ENCODE measurements around the gene DLGAP1.

DLGAP1 gene

DNA sequence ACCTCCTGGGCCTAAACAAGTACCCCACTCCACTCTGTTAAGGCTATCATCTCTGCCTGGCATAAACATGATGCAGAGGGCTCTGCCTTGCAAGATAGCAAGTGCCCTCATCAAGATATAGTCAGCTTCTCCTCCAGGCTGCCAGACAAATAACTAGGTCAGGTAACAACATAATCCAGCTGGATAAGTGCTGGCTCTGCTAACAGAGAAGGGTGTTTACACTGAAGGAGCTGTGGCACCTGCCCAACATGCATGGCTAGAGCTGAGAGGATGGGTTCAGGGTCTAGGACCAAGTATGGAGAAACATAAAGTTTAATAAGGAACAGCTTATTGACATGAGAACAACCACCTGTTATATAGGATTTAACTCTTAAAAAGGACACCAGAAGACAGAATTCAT, 42.8 kb downstream of the DLGAP1 start:
- DNase-seq = no peak
- no peaks in the 10 kb centered on the region for H3K4me1 Mint-ChIP-seq (ENCODE audit: low read depth)
- peaks cover 3% of the 10 kb centered on the region for H3K9me3 Mint-ChIP-seq
- H3K27ac Mint-ChIP-seq = no peak overlapping the region
- H3K4me3 Mint-ChIP-seq = no peak overlapping the region
- H3K36me3 Mint-ChIP-seq (ENCODE audit: low read depth) = no peaks in the 10 kb centered on the region
- H3K27me3 Mint-ChIP-seq = no peaks in the 10 kb centered on the region

DNA sequence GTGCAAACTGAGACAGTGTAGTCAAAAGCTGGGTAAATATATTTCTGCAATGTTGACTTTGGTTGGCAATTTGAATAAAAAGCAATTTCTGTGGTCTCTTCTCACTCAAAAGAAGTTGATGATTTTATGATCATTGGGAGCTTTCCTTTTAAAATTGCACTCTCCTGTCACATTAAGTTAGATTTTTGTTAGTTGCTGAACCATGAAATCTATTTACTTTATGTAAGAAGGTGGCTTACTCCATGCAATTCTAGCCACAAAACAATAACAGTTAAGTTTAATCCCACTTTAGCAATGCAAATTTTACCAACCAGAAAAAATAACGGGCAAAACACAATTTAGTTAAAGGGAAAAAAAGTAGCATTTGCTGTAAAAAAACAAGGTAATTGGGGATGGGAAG, 48.3 kb downstream of the DLGAP1 start:
- DNase-seq = no peak
- Mint-ChIP-seq H3K36me3 (ENCODE audit: low read depth) (no peaks in the 10 kb centered on the region), H3K27ac (no peak overlapping the region), H3K4me1 (ENCODE audit: low read depth) (no peaks in the 10 kb centered on the region), H3K9me3 (peaks cover 8% of the 10 kb centered on the region), H3K27me3 (no peaks in the 10 kb centered on the region), H3K4me3 (no peak overlapping the region)

- Mint-ChIP-seq H3K4me1 (ENCODE audit: low read depth) (no peaks in the 10 kb centered on the region), H3K9me3 (peaks cover 8% of the 10 kb centered on the region), H3K36me3 (ENCODE audit: low read depth) (no peaks in the 10 kb centered on the region), H3K27ac (no peak overlapping the region), H3K27me3 (no peaks in the 10 kb centered on the region), H3K4me3 (no peak overlapping the region)
- DNase-seq = no peak
Observed at GRCh38 chr18:4405965-4406364, 49.1 kb downstream of the DLGAP1 start.

DNA sequence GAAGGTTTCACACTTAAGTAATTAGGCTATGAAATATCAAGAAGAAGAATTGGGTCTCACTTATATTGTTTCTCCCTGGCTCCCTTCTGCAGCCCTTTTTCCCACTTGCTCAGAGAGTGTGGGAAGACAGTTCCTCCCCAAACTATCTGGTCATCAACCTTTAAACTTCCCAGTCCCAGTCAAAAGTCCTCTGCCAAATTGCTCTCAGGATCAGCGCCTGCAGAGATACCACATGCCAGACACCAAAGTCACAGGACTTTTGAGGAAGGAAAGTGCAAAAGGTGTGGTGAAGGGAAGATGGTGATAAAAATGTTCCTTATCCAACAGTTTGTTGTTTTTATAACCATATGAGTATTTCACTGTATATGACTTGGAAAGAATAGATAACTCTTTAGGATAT, 51.3 kb downstream of the DLGAP1 start:
- peaks cover 8% of the 10 kb centered on the region for H3K9me3 Mint-ChIP-seq
- DNase-seq = no peak
- no peaks in the 10 kb centered on the region for H3K36me3 Mint-ChIP-seq (ENCODE audit: low read depth)
- H3K27me3 Mint-ChIP-seq = no peaks in the 10 kb centered on the region
- no peak overlapping the region for H3K4me3 Mint-ChIP-seq
- H3K4me1 Mint-ChIP-seq (ENCODE audit: low read depth) = no peaks in the 10 kb centered on the region
- H3K27ac Mint-ChIP-seq = no peak overlapping the region

DNA sequence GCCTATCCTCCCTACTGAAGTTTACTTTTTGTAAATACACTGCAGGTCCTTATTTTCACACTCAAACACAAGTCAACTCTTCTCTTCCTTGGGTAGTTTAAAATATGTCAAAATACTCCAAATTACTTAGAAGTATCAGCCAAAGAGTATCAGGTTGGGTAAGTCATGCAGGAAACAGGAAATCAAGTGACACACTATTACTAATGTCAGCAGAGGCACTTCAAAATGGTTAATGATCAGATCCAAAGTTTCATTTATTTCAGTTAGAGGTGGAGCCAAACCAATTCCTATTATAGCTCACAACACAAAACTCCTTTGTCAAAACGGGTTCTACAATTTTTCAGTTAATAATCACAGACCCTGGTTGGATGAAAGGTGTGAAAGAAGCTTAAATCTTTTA, 54.2 kb downstream of the DLGAP1 start:
- Mint-ChIP-seq H3K9me3 (peaks cover 2% of the 10 kb centered on the region), H3K27ac (no peak overlapping the region), H3K36me3 (ENCODE audit: low read depth) (no peaks in the 10 kb centered on the region), H3K27me3 (no peaks in the 10 kb centered on the region), H3K4me1 (ENCODE audit: low read depth) (no peaks in the 10 kb centered on the region), H3K4me3 (no peak overlapping the region)
- no peak for DNase-seq

DNA sequence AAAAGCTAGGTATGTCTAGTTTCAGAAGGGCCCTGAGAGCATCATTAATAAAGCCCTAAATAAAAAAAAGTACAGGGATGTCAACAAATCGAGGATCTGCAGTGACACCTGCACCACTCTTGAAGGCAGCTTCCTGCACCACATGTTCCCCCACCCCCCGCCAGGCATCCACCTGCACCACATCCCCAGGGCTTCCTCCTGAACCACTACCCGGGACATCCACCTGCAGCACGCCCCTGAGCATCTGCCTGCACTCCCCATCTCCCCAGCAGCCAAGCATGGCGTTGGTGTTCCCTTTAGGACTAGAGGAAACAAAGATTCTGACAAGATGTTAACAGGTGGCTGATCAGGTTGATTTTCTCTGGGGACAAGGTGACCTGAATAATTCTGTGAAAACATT, 55.2 kb downstream of the DLGAP1 start:
- Mint-ChIP-seq H3K27ac (no peak overlapping the region), H3K36me3 (ENCODE audit: low read depth) (no peaks in the 10 kb centered on the region), H3K4me1 (ENCODE audit: low read depth) (no peaks in the 10 kb centered on the region), H3K27me3 (no peaks in the 10 kb centered on the region), H3K9me3 (no peaks in the 10 kb centered on the region), H3K4me3 (no peak overlapping the region)
- no peak for DNase-seq

DNA sequence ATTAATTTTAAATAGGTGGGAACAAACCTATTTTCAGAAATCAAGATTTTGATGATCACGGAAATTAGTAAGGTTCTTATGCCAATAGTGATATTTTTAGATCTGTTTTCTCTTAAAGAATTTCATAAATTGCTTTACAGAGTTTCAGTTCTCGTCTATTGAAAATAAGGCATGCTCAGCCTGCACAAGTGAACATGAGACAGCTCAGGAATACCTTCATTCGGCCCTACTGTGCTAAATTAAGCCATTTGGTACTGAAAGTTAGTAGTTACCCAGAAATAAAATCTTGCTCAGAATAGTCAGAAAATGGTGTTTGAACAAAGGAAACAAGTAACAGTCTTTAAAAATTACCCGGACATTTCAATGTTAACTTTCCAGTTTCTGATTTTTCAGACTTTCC, 60.4 kb downstream of the DLGAP1 start:
- DNase-seq = no peak
- H3K4me3 Mint-ChIP-seq = no peak overlapping the region
- no peaks in the 10 kb centered on the region for H3K27me3 Mint-ChIP-seq
- no peaks in the 10 kb centered on the region for H3K4me1 Mint-ChIP-seq (ENCODE audit: low read depth)
- H3K36me3 Mint-ChIP-seq (ENCODE audit: low read depth) = no peaks in the 10 kb centered on the region
- peaks cover 3% of the 10 kb centered on the region for H3K9me3 Mint-ChIP-seq
- no peak overlapping the region for H3K27ac Mint-ChIP-seq

DNA sequence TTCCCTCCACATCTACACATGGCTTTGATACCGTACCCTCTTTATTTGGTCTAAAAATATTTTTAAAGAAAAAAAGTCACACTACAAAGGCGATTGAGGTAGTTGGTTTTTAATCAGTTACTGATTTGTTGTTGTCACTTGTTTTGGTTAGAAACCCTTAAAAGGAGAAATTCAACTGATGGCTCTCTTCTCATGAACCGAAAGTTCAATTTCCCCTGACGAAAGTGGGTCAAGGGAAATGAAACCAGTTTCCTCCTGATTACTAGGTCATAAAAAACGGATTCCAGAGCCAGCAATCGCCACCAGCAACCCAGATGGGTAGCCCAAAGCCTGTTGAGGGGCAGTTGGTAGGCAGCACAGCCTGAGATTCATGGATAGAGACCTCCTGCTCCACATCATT, 63.2 kb downstream of the DLGAP1 start:
- Mint-ChIP-seq H3K27me3 (no peaks in the 10 kb centered on the region), H3K36me3 (ENCODE audit: low read depth) (no peaks in the 10 kb centered on the region), H3K4me3 (no peak overlapping the region), H3K27ac (no peak overlapping the region), H3K4me1 (ENCODE audit: low read depth) (no peaks in the 10 kb centered on the region), H3K9me3 (peaks cover 3% of the 10 kb centered on the region)
- DNase-seq = no peak

GRCh38 chr18:4385876-4386275, 69.2 kb downstream of the DLGAP1 start:
- no peak for DNase-seq
- Mint-ChIP-seq H3K9me3 (peaks cover 3% of the 10 kb centered on the region), H3K36me3 (ENCODE audit: low read depth) (no peaks in the 10 kb centered on the region), H3K27me3 (no peaks in the 10 kb centered on the region), H3K4me3 (no peak overlapping the region), H3K27ac (no peak overlapping the region), H3K4me1 (ENCODE audit: low read depth) (no peaks in the 10 kb centered on the region)

GRCh38 chr18:4384932-4385331, 70.2 kb downstream of the DLGAP1 start:
- no peak overlapping the region for H3K27ac Mint-ChIP-seq
- H3K36me3 Mint-ChIP-seq (ENCODE audit: low read depth) = no peaks in the 10 kb centered on the region
- H3K4me1 Mint-ChIP-seq (ENCODE audit: low read depth) = no peaks in the 10 kb centered on the region
- no peak overlapping the region for H3K4me3 Mint-ChIP-seq
- peaks cover 3% of the 10 kb centered on the region for H3K9me3 Mint-ChIP-seq
- H3K27me3 Mint-ChIP-seq = no peaks in the 10 kb centered on the region
- no peak for DNase-seq

- Mint-ChIP-seq H3K27ac (no peak overlapping the region), H3K9me3 (peaks cover 2% of the 10 kb centered on the region), H3K27me3 (no peaks in the 10 kb centered on the region), H3K4me1 (ENCODE audit: low read depth) (no peaks in the 10 kb centered on the region), H3K36me3 (ENCODE audit: low read depth) (no peaks in the 10 kb centered on the region), H3K4me3 (no peak overlapping the region)
- DNase-seq = no peak
Observed at GRCh38 chr18:4374564-4374963, 80.5 kb downstream of the DLGAP1 start.

DNA sequence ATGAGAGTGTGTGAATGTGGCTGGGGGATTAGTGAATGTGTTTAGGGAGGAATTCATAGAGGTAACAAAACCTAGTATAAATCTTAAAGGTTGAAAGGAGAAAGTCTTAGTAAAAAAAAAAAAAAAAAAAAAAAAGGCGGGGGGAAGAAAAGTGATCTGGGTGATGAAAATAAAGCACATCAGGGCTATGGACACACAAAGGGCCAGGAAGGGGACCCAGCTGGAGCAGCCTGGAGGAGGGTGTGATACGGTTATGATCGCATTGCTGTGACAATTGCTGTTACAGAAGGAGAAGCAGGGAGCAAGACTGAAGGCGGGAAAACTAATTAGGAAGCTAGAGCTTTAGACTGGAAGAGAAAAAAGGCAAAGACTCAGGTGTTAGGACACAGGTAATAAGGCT, 85.4 kb downstream of the DLGAP1 start:
- no peak overlapping the region for H3K27ac Mint-ChIP-seq
- H3K4me3 Mint-ChIP-seq = no peak overlapping the region
- no peak for DNase-seq
- H3K36me3 Mint-ChIP-seq (ENCODE audit: low read depth) = no peaks in the 10 kb centered on the region
- H3K27me3 Mint-ChIP-seq = no peaks in the 10 kb centered on the region
- no peaks in the 10 kb centered on the region for H3K4me1 Mint-ChIP-seq (ENCODE audit: low read depth)
- peaks cover 3% of the 10 kb centered on the region for H3K9me3 Mint-ChIP-seq

DNA sequence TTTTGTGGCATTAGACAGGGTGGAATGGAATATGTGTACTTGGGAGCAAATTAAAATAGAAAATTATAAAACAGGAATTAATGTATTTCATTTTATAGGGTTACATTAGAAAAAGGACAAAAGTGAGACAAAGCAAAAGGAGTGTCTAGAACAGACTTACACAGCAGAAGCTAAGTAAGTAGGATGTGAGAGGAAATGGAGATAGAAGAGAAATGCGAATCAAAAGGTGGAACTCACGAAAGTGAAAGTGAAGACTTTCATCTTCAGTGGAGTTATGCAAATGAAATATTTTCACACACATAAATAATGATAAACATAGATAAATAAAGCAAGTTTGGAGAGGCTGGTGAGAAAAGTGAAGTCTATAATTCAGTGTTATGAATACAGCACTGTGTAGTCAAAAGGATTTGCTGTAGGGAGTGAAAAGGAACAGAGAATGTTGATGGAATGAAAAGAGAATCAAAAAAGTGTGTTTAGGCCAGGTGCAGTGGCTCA, 94.8 kb downstream of the DLGAP1 start:
- Mint-ChIP-seq H3K36me3 (ENCODE audit: low read depth) (no peaks in the 10 kb centered on the region), H3K27ac (no peak overlapping the region), H3K9me3 (peaks cover 20% of the 10 kb centered on the region), H3K4me3 (no peak overlapping the region), H3K27me3 (no peaks in the 10 kb centered on the region), H3K4me1 (ENCODE audit: low read depth) (no peaks in the 10 kb centered on the region)
- DNase-seq = no peak

- Mint-ChIP-seq H3K27ac (no peak overlapping the region), H3K27me3 (no peaks in the 10 kb centered on the region), H3K4me3 (no peak overlapping the region), H3K36me3 (ENCODE audit: low read depth) (no peaks in the 10 kb centered on the region), H3K9me3 (peaks cover 16% of the 10 kb centered on the region), H3K4me1 (ENCODE audit: low read depth) (no peaks in the 10 kb centered on the region)
- DNase-seq = no peak
Observed at GRCh38 chr18:4358618-4359017, 96.5 kb downstream of the DLGAP1 start.

DNA sequence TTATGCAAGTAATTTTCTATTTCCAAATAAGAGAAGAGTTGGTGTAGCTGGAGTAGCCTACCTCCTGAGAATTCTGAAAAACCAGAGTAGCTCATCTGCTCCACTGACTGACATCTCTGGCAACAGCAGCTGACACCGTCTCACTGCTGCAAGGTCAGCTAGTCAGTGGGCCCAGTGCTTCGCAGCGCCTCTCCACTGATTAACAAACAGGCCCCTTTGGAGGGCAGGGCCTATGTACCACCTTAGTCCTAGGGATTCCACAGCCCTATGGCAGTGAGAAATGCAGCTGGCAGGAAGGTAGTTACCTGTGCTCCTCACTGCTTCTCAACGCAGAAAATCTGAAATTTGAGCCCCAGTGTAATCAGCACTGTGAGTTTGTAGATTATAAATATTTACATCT, 97.5 kb downstream of the DLGAP1 start:
- no peaks in the 10 kb centered on the region for H3K27me3 Mint-ChIP-seq
- H3K4me3 Mint-ChIP-seq = no peak overlapping the region
- no peak for DNase-seq
- peaks cover 10% of the 10 kb centered on the region for H3K9me3 Mint-ChIP-seq
- H3K27ac Mint-ChIP-seq = no peak overlapping the region
- H3K4me1 Mint-ChIP-seq (ENCODE audit: low read depth) = no peaks in the 10 kb centered on the region
- no peaks in the 10 kb centered on the region for H3K36me3 Mint-ChIP-seq (ENCODE audit: low read depth)

- DNase-seq = no peak
- Mint-ChIP-seq H3K36me3 (ENCODE audit: low read depth) (no peaks in the 10 kb centered on the region), H3K27me3 (no peaks in the 10 kb centered on the region), H3K4me3 (no peak overlapping the region), H3K27ac (no peak overlapping the region), H3K4me1 (ENCODE audit: low read depth) (no peaks in the 10 kb centered on the region), H3K9me3 (peaks cover 6% of the 10 kb centered on the region)
Observed at GRCh38 chr18:4356929-4357328, 98.2 kb downstream of the DLGAP1 start.

Measured in activated T-cell treated with anti-CD3 and anti-CD28 coated beads, Interleukin-2, amount 50 U/mL, for 24 hours (primary cell).